Smooth muscle cell (in vitro differentiated cells): ENCODE measurements around the gene AADAT. TPM values are rescaled to one million over a fixed set of nuclear protein-coding genes. Genes with fewer than 3 reads are reported as not detected.
"Not testable (repeated sequence)": the region's sequence is repeated elsewhere in the genome, so short reads cannot be mapped to it uniquely, and the experiment has no call there.

Experiments used
- DNase-seq: peaks from one replicate; lab custom pipeline; 2025; ENCODE audit not compliant: unreplicated experiment; lab: John Stamatoyannopoulos, UW
- H2AFZ ChIP-seq: fragments of 200-600 bp; sonication (generic); 2 replicates; pipeline ENCODE4 v1.6.0; 2016; ENCODE audit warnings: antibody characterized with exemption, low read depth, mild to moderate bottlenecking
- H3F3A ChIP-seq: fragments of 200-600 bp; sonication (generic); 2 replicates; pipeline ENCODE4 v1.6.0; 2017; ENCODE audit warnings: antibody characterized with exemption, low read depth
- H3K27ac ChIP-seq: fragments of 200-600 bp; sonication (generic); 2 replicates; pipeline ENCODE4 v1.5.1; 2016; ENCODE audit warnings: low read depth, mild to moderate bottlenecking
- H3K27me3 ChIP-seq: fragments of 200-600 bp; sonication (generic); 2 replicates; pipeline ENCODE4 v1.6.1; 2016; ENCODE audit warnings: low read depth, mild to moderate bottlenecking
- H3K36me3 ChIP-seq: fragments of 200-600 bp; sonication (generic); 2 replicates; pipeline ENCODE4 v1.5.1; 2016; ENCODE audit warnings: low read depth
- H3K4me1 ChIP-seq: fragments of 200-600 bp; sonication (generic); 2 replicates; pipeline ENCODE4 v1.5.1; 2016; ENCODE audit warnings: low read depth
- H3K4me2 ChIP-seq: fragments of 200-600 bp; sonication (generic); 2 replicates; pipeline ENCODE4 v1.6.0; 2016; ENCODE audit warnings: mild to moderate bottlenecking
- H3K4me3 ChIP-seq: fragments of 200-600 bp; sonication (generic); 2 replicates; pipeline ENCODE4 v1.5.1; 2016; ENCODE audit warnings: mild to moderate bottlenecking
- H3K79me2 ChIP-seq: fragments of 200-600 bp; sonication (generic); 2 replicates; pipeline ENCODE4 v1.6.0; 2016; ENCODE audit warnings: low read depth, mild to moderate bottlenecking
- H3K9ac ChIP-seq: fragments of 200-600 bp; sonication (generic); 2 replicates; pipeline ENCODE4 v1.6.0; 2016; ENCODE audit warnings: low read depth
- H3K9me3 ChIP-seq: fragments of 200-600 bp; sonication (generic); replicated peaks from 2 replicates; pipeline ENCODE4 v1.5.1; 2016; ENCODE audit warnings: low read depth
- H4K20me1 ChIP-seq: fragments of 200-600 bp; sonication (generic); 2 replicates; pipeline ENCODE4 v1.6.0; 2016; ENCODE audit warnings: low read depth
- WGBS: methylation state at CpG from one replicate; pipeline ENCODE4 v1.1.7; 2016; ENCODE audit warnings: low lambda C conversion rate; 5-methylcytosine and 5-hydroxymethylcytosine counted together
- polyA plus RNA-seq: library from polyadenylated mRNA; unstranded; fragments of >200 nt; fragmentation: Nextera tagmentation; extraction: Ambion mirVana; gene quantifications from 2 replicates; pipeline ENCODE4 v1.2.1, GENCODE V29; 2016
- total RNA-seq: library from RNA; depleted of rRNA; stranded (reverse); fragments of >200 nt; gene quantifications from 2 replicates; pipeline ENCODE4 v1.2.3, GENCODE V29; 2014
- TF ChIP-seq, protein P1 (sequence below): fragments of 200-600 bp; sonication (generic); IDR thresholded peaks from 2 replicates; pipeline ENCODE4 v1.5.1; 2017; ENCODE audit warnings: borderline replicate concordance, mild to moderate bottlenecking, antibody characterized with exemption; ENCODE audit not compliant: insufficient read depth, poor library complexity, severe bottlenecking

AADAT gene
- total and polyA plus RNA-seq, 2 experiments from 2014 or later = 13.4 to 18.8 TPM

DNA sequence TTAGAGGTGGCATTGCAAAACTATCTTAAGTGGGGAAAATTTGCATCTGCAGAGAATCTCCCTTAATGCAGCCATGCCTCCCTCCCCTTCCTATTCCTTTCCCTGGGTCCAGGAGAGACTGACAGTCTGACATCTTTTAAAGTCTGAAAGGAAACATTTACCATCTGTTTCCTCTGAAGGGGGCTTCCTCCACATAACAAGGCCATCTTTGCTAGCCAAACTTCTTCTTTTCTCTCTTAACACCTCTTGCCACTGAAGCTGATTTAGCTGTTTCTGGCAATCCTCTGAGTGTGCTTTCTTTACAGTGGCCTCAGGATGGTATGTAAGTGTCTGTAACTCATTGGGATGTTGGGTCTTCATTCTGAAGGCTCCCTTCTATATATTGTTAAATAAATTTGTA lies 34.6 kb upstream of the AADAT start:
- no peaks in the 10 kb centered on the region for H3K27me3 ChIP-seq
- H3K9ac ChIP-seq = no peak overlapping the region
- peaks cover 4% of the 10 kb centered on the region for H3K4me1 ChIP-seq
- no peaks in the 10 kb centered on the region for H3K79me2 ChIP-seq
- no peak overlapping the region for H3K27ac ChIP-seq
- H2AFZ ChIP-seq = no peak overlapping the region
- no peaks in the 10 kb centered on the region for H3K9me3 ChIP-seq
- H3F3A ChIP-seq = no peaks in the 10 kb centered on the region
- no peak for DNase-seq
- TF ChIP-seq, protein P1, sequence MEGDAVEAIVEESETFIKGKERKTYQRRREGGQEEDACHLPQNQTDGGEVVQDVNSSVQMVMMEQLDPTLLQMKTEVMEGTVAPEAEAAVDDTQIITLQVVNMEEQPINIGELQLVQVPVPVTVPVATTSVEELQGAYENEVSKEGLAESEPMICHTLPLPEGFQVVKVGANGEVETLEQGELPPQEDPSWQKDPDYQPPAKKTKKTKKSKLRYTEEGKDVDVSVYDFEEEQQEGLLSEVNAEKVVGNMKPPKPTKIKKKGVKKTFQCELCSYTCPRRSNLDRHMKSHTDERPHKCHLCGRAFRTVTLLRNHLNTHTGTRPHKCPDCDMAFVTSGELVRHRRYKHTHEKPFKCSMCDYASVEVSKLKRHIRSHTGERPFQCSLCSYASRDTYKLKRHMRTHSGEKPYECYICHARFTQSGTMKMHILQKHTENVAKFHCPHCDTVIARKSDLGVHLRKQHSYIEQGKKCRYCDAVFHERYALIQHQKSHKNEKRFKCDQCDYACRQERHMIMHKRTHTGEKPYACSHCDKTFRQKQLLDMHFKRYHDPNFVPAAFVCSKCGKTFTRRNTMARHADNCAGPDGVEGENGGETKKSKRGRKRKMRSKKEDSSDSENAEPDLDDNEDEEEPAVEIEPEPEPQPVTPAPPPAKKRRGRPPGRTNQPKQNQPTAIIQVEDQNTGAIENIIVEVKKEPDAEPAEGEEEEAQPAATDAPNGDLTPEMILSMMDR = no peak
- H4K20me1 ChIP-seq = no peaks in the 10 kb centered on the region
- no peak overlapping the region for H3K4me2 ChIP-seq
- H3K36me3 ChIP-seq = no peaks in the 10 kb centered on the region
- H3K4me3 ChIP-seq = no peak overlapping the region

DNA sequence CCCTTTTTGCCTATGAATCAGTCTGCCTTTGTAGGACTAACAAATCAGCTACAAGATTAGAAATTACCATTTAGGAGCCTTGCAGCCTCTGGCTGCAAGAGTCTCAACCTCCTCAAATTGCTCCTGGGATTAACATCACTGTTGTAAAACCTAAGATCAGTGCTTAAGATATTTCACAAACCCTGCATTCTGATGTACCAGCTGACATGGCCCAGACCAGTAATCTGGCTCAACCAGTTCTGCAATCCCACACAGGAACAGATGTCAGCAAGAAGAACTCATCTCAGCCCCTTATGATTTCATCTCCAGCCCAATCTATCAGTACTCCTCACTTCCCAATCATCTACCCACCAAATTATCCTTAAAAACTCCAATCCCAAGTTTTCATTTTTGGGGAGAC lies 32.5 kb upstream of the AADAT start:
- Histone ChIP-seq H3K36me3 (no peaks in the 10 kb centered on the region), H3K27ac (peak overlapping the region; percentile 18), H2AFZ (no peak overlapping the region), H3K9ac (no peak overlapping the region), H3K9me3 (no peaks in the 10 kb centered on the region), H3F3A (no peaks in the 10 kb centered on the region), H3K4me3 (no peak overlapping the region), H3K4me2 (no peak overlapping the region), H3K79me2 (no peaks in the 10 kb centered on the region), H3K4me1 (peaks cover 4% of the 10 kb centered on the region), H3K27me3 (no peaks in the 10 kb centered on the region), H4K20me1 (no peaks in the 10 kb centered on the region)
- TF ChIP-seq, protein P1 = no peak
- DNase-seq = no peak

DNA sequence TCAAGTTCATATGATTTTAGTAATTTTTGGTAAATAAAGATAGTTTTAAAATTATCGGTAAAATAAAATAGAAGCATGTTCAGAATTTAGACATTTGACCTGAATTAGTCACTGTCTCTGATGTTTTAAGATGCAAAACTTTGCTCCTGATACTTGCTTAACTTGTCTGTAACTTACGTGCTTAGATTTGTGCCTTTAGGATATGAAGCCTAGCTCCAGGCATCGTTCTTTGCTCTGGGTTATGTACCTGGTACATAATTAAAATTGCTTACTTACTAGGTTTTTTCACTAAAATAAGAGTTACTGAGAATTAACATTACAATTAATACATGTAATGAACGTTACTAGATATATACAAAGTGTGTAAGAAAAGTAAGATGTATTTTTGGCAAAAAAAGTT lies 24.9 kb upstream of the AADAT start:
- Histone ChIP-seq H2AFZ (no peak overlapping the region), H3K4me3 (no peak overlapping the region), H3K79me2 (no peaks in the 10 kb centered on the region), H3K27me3 (no peaks in the 10 kb centered on the region), H3K4me1 (peaks cover 13% of the 10 kb centered on the region), H4K20me1 (no peaks in the 10 kb centered on the region), H3K27ac (peak overlapping the region; percentile 46), H3K9me3 (no peaks in the 10 kb centered on the region), H3K36me3 (no peaks in the 10 kb centered on the region), H3K9ac (no peak overlapping the region), H3K4me2 (peak overlapping the region; percentile 43), H3F3A (no peaks in the 10 kb centered on the region)
- DNase-seq = no peak
- TF ChIP-seq, protein P1 = no peak
- 71% methylated on average over 4 of the region's 4 CpGs for WGBS

DNA sequence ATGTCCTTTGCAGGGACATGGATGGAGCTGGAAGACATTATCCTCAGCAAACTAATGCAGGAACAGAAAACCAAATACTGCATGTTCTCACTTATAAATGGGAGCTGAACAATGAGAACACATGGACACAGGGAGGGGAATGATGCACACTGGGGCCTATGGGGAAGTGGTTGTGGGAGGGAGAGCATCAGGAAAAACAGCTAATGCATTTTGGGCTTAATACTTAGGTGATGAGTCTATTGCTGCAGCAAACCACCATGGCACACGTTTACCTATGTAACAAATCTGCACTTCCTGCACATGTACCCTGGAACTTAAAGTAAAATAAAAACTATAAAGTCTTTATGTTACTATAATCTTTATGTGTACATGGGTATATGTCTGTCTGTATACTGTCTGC lies 24.4 kb upstream of the AADAT start:
- H3K4me3 ChIP-seq, DNase-seq, H3K36me3 ChIP-seq, H4K20me1 ChIP-seq, H3K9ac ChIP-seq, H3F3A ChIP-seq, H3K27me3 ChIP-seq, H3K79me2 ChIP-seq, H3K9me3 ChIP-seq: not testable (repeated sequence)
- peaks cover 18% of the 10 kb centered on the region for H3K4me1 ChIP-seq
- WGBS = 44% methylated on average over 1 of the region's 1 CpG
- H3K4me2 ChIP-seq = peak overlapping the region; percentile 43
- H3K27ac ChIP-seq = peak overlapping the region; percentile 46
- H2AFZ ChIP-seq = peak overlapping the region; percentile 41
